A549 (cell line): ENCODE measurements around the gene GRXCR2.

ENCODE experiments used
- CBX2 ChIP-seq: fragments of 200-600 bp; sonication (generic); IDR thresholded peaks from 2 replicates; pipeline ENCODE4 v1.6.1; 2016; ENCODE audit warnings: low read depth, mild to moderate bottlenecking, borderline replicate concordance
- EHMT2 ChIP-seq: fragments of 200-600 bp; sonication (generic); IDR thresholded peaks from 2 replicates; pipeline ENCODE4 v1.6.1; 2016; ENCODE audit warnings: antibody characterized with exemption, low read depth, mild to moderate bottlenecking, moderate library complexity
- EP300 ChIP-seq, 2 experiments: fragments of >200 bp; sonication (Bioruptor Twin); formaldehyde crosslinking; IDR thresholded peaks; 2 replicates in 1 of 2; 3 replicates in 1 of 2; pipeline ENCODE4 v1.6.1; 2016 to 2017
- ESRRA ChIP-seq: fragments of 150-350 bp; IDR thresholded peaks from 2 replicates; pipeline ENCODE4 v1.6.1; 2014; ENCODE audit warnings: mild to moderate bottlenecking, low read length, borderline replicate concordance
- POLR2A ChIP-seq: IDR thresholded peaks from 2 replicates; pipeline ENCODE4 v1.6.1; 2012; ENCODE audit warnings: mild to moderate bottlenecking, low read length
- POLR2AphosphoS2 ChIP-seq: conservative IDR thresholded peaks from 2 replicates; pipeline ENCODE4 v1.6.1; 2012; ENCODE audit warnings: low read length, improper control_type of control experiment, inconsistent platforms
- RNF2 ChIP-seq: fragments of 200-600 bp; sonication (generic); IDR thresholded peaks from 2 replicates; pipeline ENCODE4 v1.6.1; 2016; ENCODE audit warnings: low read depth, mild to moderate bottlenecking, antibody characterized with exemption, moderate library complexity, borderline replicate concordance
- SMC3 ChIP-seq: fragments of >200 bp; sonication (Bioruptor Twin); formaldehyde crosslinking; IDR thresholded peaks from 3 replicates; pipeline ENCODE4 v1.6.1; 2018; ENCODE audit warnings: inconsistent platforms
- TP53 ChIP-seq: fragments of 250-450 bp; sonication (Bioruptor Pico); IDR thresholded peaks from 2 replicates; pipeline ENCODE4 v1.5.0; 2021; ENCODE audit warnings: mild to moderate bottlenecking, moderate library complexity
- ZFP36 ChIP-seq: fragments of 450-650 bp; IDR thresholded peaks from 2 replicates; pipeline ENCODE4 v1.6.1; 2014; ENCODE audit warnings: borderline replicate concordance; ENCODE audit not compliant: partially characterized antibody
- TF ChIP-seq, protein P1 (sequence below): fragments of >200 bp; sonication (Bioruptor Twin); formaldehyde crosslinking; IDR thresholded peaks from 3 replicates; pipeline ENCODE4 v1.5.1; 2016
- TF ChIP-seq, protein P2 (sequence below): fragments of 450-650 bp; IDR thresholded peaks from 2 replicates; pipeline ENCODE4 v1.6.1; 2014; ENCODE audit warnings: antibody characterized with exemption
- TF ChIP-seq, protein P3 (sequence below): IDR thresholded peaks from 2 replicates; pipeline ENCODE4 v1.6.1; 2012
- TF ChIP-seq, protein P4 (sequence below): fragments of 150-350 bp; IDR thresholded peaks from 2 replicates; pipeline ENCODE4 v1.6.1; 2014; ENCODE audit warnings: low read depth, mild to moderate bottlenecking, low read length

DNA sequence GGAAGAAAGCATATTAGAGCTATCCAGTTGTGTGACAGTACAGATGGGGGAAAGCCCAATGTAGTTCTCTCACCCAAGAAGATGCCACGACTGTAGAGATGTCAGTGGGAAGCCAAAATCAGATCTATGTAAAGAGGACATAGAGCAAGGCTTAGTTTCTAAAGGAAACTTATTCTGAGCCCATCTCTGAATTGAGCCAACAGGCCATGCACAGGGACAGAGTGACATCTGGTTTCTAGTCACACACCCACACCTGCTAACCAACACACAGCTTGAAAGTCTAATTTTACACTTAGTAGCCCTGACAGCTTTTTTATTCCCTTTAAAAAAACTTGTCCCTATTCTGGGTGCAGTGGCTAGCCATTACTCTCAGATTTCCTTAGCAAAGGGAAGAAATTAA is 59.9 kb downstream of the GRXCR2 start:
- TF ChIP-seq, protein P1, sequence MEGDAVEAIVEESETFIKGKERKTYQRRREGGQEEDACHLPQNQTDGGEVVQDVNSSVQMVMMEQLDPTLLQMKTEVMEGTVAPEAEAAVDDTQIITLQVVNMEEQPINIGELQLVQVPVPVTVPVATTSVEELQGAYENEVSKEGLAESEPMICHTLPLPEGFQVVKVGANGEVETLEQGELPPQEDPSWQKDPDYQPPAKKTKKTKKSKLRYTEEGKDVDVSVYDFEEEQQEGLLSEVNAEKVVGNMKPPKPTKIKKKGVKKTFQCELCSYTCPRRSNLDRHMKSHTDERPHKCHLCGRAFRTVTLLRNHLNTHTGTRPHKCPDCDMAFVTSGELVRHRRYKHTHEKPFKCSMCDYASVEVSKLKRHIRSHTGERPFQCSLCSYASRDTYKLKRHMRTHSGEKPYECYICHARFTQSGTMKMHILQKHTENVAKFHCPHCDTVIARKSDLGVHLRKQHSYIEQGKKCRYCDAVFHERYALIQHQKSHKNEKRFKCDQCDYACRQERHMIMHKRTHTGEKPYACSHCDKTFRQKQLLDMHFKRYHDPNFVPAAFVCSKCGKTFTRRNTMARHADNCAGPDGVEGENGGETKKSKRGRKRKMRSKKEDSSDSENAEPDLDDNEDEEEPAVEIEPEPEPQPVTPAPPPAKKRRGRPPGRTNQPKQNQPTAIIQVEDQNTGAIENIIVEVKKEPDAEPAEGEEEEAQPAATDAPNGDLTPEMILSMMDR, result no peak
- no peak for TF ChIP-seq ZFP36
- no peak for TF ChIP-seq POLR2AphosphoS2
- no peak for TF ChIP-seq CBX2
- TF ChIP-seq RNF2, result no peak
- no peak for TF ChIP-seq POLR2A
- TF ChIP-seq, protein P2, sequence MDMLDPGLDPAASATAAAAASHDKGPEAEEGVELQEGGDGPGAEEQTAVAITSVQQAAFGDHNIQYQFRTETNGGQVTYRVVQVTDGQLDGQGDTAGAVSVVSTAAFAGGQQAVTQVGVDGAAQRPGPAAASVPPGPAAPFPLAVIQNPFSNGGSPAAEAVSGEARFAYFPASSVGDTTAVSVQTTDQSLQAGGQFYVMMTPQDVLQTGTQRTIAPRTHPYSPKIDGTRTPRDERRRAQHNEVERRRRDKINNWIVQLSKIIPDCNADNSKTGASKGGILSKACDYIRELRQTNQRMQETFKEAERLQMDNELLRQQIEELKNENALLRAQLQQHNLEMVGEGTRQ, result no peak
- no peak for TF ChIP-seq EHMT2
- no peak for TF ChIP-seq ESRRA
- TF ChIP-seq, protein P3, sequence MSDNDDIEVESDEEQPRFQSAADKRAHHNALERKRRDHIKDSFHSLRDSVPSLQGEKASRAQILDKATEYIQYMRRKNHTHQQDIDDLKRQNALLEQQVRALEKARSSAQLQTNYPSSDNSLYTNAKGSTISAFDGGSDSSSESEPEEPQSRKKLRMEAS, result no peak
- TF ChIP-seq, protein P4, sequence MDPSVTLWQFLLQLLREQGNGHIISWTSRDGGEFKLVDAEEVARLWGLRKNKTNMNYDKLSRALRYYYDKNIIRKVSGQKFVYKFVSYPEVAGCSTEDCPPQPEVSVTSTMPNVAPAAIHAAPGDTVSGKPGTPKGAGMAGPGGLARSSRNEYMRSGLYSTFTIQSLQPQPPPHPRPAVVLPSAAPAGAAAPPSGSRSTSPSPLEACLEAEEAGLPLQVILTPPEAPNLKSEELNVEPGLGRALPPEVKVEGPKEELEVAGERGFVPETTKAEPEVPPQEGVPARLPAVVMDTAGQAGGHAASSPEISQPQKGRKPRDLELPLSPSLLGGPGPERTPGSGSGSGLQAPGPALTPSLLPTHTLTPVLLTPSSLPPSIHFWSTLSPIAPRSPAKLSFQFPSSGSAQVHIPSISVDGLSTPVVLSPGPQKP, result no peak
- no peak for TF ChIP-seq EP300 (IDR thresholded peaks at IDR 0.05)
- no peak for TF ChIP-seq SMC3
- no peak for TF ChIP-seq TP53 (CRISPR knock-in tag)
